ELR (cell line): ENCODE results near the gene PROM1.

Source experiments
- DNase-seq: peaks from one replicate; pipeline ENCODE4 v3.0.0-alpha.2; 2015; ENCODE audit warnings: low read depth

Gene PROM1

GRCh38 chr4:16110199-16110598 lies 26.4 kb upstream of the PROM1 start:
- no peak for DNase-seq

- no peak for DNase-seq
Measured at GRCh38 chr4:16109256-16109655, 25.4 kb upstream of the PROM1 start.

- DNase-seq, result no peak
Measured at GRCh38 chr4:16106956-16107355, 23.1 kb upstream of the PROM1 start.

GRCh38 chr4:16104520-16104919 lies 20.7 kb upstream of the PROM1 start:
- DNase-seq, result no peak

GRCh38 chr4:16102356-16102755 lies 18.5 kb upstream of the PROM1 start:
- no peak for DNase-seq

- no peak for DNase-seq
Measured at GRCh38 chr4:16100833-16101232, 17.0 kb upstream of the PROM1 start.

DNA sequence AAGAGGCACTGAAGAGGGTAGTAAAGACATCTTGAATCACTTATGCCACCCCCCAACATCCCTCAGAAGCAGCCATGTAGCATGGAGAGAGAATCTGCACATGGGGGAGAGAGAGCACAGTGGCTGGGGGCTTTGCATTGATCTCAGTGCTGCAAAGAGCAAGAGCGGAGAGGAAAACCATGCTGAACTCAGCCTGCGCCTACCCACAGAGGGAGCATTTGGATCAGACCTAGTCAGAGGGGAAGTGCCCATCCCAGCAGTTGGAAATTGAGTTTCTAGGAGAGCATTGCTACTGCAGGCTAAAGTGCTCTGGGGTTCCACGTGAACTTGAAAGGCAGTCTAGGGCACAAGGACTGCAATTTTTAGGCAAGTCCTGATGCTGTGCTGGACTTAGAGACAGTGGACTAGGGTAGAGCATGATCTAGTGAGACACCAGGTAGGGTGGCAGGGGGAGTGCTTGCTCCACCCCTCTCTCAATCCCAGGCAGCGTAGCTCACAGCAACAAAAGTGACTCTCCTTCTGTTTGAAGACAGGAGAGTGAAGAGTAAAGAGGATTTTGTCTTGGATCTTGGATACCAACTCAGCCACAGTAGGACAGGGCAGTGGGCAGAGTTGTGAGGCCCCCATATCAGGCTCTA lies 9.0 kb upstream of the PROM1 start:
- DNase-seq, result no peak

- no peak for DNase-seq
Measured at GRCh38 chr4:16090096-16090705, 6.4 kb upstream of the PROM1 start.

- no peak for DNase-seq
Measured at GRCh38 chr4:16089156-16089555, 5.3 kb upstream of the PROM1 start.

DNA sequence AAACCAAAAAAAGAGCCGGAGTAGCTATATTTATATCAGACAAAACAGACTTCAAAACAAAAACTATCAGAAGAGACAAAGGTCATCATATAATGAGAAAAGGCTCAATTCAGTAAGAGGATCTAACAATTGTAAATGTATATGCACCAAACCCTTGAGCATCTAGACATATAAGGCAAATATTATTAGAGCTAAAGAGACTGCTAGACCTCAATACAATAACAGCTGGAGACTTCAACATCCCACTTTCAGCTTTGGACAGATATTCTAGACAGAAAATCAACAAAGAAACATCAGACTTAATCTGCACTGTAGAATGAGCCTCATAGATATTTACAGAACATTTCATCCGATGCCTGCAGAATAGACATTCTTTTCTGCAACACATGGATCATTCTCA lies 4.8 kb upstream of the PROM1 start:
- no peak for DNase-seq

- no peak for DNase-seq
Measured at GRCh38 chr4:16085822-16086221, 2.0 kb upstream of the PROM1 start.

GRCh38 chr4:16082426-16083240 lies 1.2 kb downstream of the PROM1 start:
- DNase-seq, result no peak

- no peak for DNase-seq
Measured at GRCh38 chr4:16082041-16082425, 1.8 kb downstream of the PROM1 start.

DNA sequence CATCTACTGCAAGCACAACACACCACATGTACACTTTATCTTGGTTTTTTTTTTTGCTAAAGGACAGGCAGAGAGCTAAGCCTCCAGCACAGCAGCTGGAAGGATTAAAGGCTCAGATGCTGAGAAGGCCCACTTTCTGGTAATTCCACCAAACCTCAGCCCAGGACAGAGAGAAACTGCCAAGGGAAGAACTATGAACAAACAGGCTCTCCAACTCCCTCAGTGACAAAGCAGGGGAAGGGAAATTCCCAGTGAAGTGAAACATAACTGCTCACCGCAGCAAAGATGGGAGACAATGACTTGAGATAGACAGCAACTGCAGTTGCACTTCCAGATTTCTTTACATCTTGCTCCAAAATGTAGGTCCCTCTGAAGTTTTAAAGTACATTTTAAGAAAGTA lies 4.8 kb downstream of the PROM1 start:
- DNase-seq, result no peak

- DNase-seq, result no peak
Measured at GRCh38 chr4:16078195-16078760, 5.5 kb downstream of the PROM1 start.

- no peak for DNase-seq
Measured at GRCh38 chr4:16077786-16078185, 6.0 kb downstream of the PROM1 start.

- DNase-seq, result no peak
Measured at GRCh38 chr4:16075975-16076757, 7.7 kb downstream of the PROM1 start.

- no peak for DNase-seq
Measured at GRCh38 chr4:16075061-16075460, 8.8 kb downstream of the PROM1 start.

DNA sequence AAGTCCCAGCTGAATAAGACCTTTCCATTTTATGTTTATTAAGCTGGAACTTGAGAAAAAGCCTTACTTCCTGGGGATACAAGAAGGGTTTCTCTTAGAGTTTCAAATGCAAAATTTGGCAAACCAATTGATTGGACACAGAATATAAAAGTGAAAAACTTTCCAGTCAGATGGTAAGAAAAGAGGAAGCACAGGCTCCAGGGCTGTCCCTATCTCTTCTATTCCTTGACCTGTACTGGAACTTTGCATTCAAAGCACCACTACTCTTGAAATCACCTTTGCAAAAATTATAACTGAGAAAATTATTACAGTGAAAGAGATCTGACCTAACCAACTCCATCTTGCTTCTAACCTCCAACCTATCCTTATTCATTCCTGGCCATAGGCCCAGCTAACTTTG lies 11.7 kb downstream of the PROM1 start:
- no peak for DNase-seq

DNA sequence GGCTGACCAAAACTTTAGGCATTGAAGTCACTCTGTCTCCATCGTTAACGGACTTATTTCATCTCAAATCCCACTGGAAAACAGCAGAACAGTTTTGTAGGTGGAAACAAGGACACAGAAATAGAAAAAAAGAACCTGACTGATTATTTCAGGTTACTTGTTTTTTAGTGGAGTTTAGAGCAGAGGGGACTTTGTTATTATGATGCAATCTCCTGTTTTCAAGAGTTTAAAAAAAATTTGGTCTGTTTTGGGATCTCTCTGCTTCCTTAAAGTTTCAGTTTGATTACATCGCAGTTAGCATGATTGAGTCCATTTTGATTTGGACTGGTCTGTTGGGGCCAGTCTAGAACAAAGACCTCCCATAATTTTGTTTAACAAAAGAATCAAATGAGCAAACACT lies 13.6 kb downstream of the PROM1 start:
- no peak for DNase-seq

GRCh38 chr4:16067515-16067914 lies 16.3 kb downstream of the PROM1 start:
- no peak for DNase-seq

DNA sequence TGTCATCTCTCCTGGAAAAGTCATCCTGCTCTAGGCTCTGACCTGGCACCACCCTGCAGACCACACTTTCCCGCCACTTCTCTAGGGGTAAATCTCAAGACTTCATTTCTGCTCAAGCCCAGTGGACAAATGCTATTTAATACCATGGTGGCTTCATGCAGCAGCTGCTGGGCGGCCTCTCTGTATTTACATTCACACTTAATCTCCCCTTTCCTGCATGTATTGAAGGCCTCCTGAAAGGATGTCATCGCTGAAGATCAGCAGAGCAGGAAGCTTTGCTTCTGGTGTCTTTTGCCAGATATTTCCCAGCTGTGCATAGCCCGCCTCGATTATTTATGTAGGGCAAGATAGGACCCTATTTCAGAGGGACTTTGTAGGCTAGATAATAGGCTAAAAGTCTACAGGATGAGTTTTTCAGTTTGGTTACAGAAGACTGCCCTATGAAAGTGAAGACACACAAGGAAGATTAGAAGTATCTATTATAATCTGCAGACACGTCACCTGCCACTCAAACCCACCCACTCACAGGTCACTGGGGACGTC lies 17.2 kb downstream of the PROM1 start:
- no peak for DNase-seq
